Thoracic aorta (tissue), 2 donors: Measurements from ENCODE around the gene DMD. TPM values are rescaled to one million over a fixed set of nuclear protein-coding genes. Genes with fewer than 3 reads are reported as not detected.

Experiments
- ATAC-seq: fragments of 150-250 bp; one replicate; pipeline ENCODE4 v1.8.0; 2017; ENCODE audit warnings: low read depth; ENCODE audit not compliant: insufficient number of reproducible peaks, low FRiP score
- DNase-seq: peaks from one replicate; pipeline ENCODE4 v3.0.0-alpha.2; 2020; ENCODE audit warnings: low spot score
- H3K27ac ChIP-seq, 2 donors: fragments of 200-600 bp; sonication (generic); 1 replicate in 1 of 2; 2 replicates in 1 of 2; pipeline ENCODE4 v1.5.1; 2016; ENCODE audit warnings: mild to moderate bottlenecking in 2 of 2, moderate library complexity in 2 of 2
- H3K27me3 ChIP-seq: fragments of 200-600 bp; sonication (generic); replicated peaks from 2 replicates; pipeline ENCODE4 v1.6.0; 2016; ENCODE audit warnings: mild to moderate bottlenecking; ENCODE audit not compliant: insufficient read depth
- H3K36me3 ChIP-seq: fragments of 200-600 bp; sonication (generic); one replicate; pipeline ENCODE4 v1.5.1; 2016
- H3K4me1 ChIP-seq, 2 donors: fragments of 200-600 bp; sonication (generic); 1 replicate in 1 of 2; 2 replicates in 1 of 2; pipeline versions ENCODE4 v1.5.1 to v1.6.0; 2016; ENCODE audit warnings: low read depth in 2 of 2, mild to moderate bottlenecking in 1 of 2; ENCODE audit not compliant: control insufficient read depth in 1 of 2
- H3K4me3 ChIP-seq: fragments of 200-600 bp; sonication (generic); 2 replicates; pipeline ENCODE4 v1.5.1; 2016; ENCODE audit warnings: mild to moderate bottlenecking
- H3K9me3 ChIP-seq: fragments of 200-600 bp; sonication (generic); 2 replicates; pipeline ENCODE4 v1.5.1; 2016
- total RNA-seq, 2 donors: library from RNA; depleted of rRNA; stranded (reverse); fragments of >200 nt; gene quantifications; one replicate each; pipeline versions ENCODE4 v1.1.0 to v1.2.3, GENCODE V29; 2016
- TF ChIP-seq, protein P1 (sequence below): fragments of 200-600 bp; sonication (generic); IDR thresholded peaks from one replicate; pipeline ENCODE4 v1.5.1; 2019; ENCODE audit warnings: antibody characterized with exemption

The DMD gene
- total RNA-seq, 2 donors from 2014 or later, result 224 to 233 TPM

GRCh38 chrX:31240982-31241381 is 1970.4 kb downstream of the DMD start:
- no peak overlapping the region for H3K27ac ChIP-seq
- no peak for DNase-seq
- no peaks in the 10 kb centered on the region for H3K27me3 ChIP-seq
- H3K9me3 ChIP-seq, result no peaks in the 10 kb centered on the region
- TF ChIP-seq, protein P1, sequence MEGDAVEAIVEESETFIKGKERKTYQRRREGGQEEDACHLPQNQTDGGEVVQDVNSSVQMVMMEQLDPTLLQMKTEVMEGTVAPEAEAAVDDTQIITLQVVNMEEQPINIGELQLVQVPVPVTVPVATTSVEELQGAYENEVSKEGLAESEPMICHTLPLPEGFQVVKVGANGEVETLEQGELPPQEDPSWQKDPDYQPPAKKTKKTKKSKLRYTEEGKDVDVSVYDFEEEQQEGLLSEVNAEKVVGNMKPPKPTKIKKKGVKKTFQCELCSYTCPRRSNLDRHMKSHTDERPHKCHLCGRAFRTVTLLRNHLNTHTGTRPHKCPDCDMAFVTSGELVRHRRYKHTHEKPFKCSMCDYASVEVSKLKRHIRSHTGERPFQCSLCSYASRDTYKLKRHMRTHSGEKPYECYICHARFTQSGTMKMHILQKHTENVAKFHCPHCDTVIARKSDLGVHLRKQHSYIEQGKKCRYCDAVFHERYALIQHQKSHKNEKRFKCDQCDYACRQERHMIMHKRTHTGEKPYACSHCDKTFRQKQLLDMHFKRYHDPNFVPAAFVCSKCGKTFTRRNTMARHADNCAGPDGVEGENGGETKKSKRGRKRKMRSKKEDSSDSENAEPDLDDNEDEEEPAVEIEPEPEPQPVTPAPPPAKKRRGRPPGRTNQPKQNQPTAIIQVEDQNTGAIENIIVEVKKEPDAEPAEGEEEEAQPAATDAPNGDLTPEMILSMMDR, result no peak
- H3K4me1 ChIP-seq, result no peaks in the 10 kb centered on the region
- H3K4me3 ChIP-seq, result no peak overlapping the region
- H3K36me3 ChIP-seq, result no peaks in the 10 kb centered on the region
- ATAC-seq, result no peak

DNA sequence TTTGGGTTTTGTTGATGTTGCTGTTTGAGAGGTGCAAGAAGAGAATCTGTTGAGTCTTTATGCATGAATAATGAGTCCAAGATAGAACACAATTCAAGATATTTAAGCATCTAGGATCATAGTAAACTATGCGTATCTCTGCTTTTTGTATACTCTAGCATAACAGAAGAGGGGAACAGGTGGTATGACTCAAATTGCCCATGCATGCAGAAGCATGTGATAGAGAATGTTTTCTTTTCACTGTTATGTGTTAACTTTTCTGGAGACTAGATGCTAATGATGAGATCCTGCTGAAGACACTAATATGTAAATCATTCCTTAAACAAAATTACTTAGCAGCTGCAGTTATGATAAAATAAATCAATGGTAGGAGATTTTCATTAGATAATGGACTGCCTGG is 1974.2 kb downstream of the DMD start:
- ATAC-seq (no peak), DNase-seq (no peak)
- H3K4me1 ChIP-seq, result no peaks in the 10 kb centered on the region
- H3K36me3 ChIP-seq, result no peaks in the 10 kb centered on the region
- no peaks in the 10 kb centered on the region for H3K27me3 ChIP-seq
- H3K27ac ChIP-seq, result no peak overlapping the region
- H3K4me3 ChIP-seq, result no peak overlapping the region
- TF ChIP-seq, protein P1, result no peak
- H3K9me3 ChIP-seq, result no peaks in the 10 kb centered on the region

DNA sequence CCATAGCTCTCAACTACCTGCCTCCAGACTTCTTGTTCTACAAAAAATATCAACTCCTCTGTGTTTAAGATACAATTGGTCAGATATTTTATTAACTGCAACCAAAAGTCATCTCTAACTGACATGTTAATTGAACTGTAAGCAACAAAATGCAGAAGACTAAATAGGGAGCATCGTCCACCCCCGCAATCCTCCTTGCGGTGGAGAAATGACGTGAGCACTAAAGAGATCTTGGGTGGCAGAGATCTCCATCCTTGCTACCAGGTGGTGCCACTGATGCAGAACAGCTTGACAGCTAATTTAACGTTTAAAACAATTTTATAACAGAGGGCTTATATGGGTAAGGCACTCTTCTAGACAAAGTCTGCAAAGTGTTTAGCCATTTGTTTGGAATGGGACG is 1975.1 kb downstream of the DMD start:
- H3K27me3 ChIP-seq, result no peaks in the 10 kb centered on the region
- H3K4me1 ChIP-seq, result no peaks in the 10 kb centered on the region
- H3K9me3 ChIP-seq, result no peaks in the 10 kb centered on the region
- DNase-seq, result no peak
- no peak for ATAC-seq
- H3K36me3 ChIP-seq, result no peaks in the 10 kb centered on the region
- no peak overlapping the region for H3K27ac ChIP-seq
- TF ChIP-seq, protein P1, result no peak
- no peak overlapping the region for H3K4me3 ChIP-seq

DNA sequence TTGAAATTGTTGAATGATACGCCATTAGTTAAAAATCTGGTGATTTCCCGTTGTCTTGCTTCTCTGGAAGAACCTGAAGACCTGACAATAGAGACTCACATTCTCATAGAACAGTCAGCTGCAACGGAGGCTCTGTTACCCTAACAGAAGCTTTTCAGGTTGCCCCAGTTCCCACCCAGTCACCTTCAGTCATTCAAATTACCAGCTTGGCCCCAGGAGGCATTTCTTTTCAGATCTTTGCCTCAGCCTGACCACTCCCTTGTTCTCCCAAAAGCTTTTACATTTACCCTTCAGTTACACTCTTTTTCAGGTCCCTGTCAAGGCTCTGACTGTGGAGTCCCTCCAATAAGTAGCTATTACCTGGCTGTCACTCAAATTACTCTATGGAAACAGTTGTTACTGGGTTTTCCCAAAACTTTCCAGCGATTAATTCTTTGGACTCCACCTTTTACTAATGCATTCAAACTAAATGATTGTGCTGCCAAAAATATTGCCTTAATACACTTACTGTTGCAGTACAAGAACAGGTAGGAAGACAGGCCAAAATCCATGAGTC is 1977.3 kb downstream of the DMD start:
- H3K9me3 ChIP-seq, result no peaks in the 10 kb centered on the region
- no peaks in the 10 kb centered on the region for H3K36me3 ChIP-seq
- TF ChIP-seq, protein P1, result no peak
- no peak overlapping the region for H3K4me3 ChIP-seq
- no peaks in the 10 kb centered on the region for H3K4me1 ChIP-seq
- H3K27ac ChIP-seq, result no peak overlapping the region
- no peaks in the 10 kb centered on the region for H3K27me3 ChIP-seq
- DNase-seq (no peak), ATAC-seq (no peak)

- TF ChIP-seq, protein P1, result no peak
- Histone ChIP-seq H3K4me3 (no peak overlapping the region), H3K27me3 (no peaks in the 10 kb centered on the region), H3K27ac (no peak overlapping the region), H3K36me3 (no peaks in the 10 kb centered on the region), H3K9me3 (no peaks in the 10 kb centered on the region), H3K4me1 (no peaks in the 10 kb centered on the region)
- DNase-seq, result no peak
- ATAC-seq, result no peak
Observed at GRCh38 chrX:31232506-31232905, 1978.8 kb downstream of the DMD start.
